SK-N-SH (cell line): Measurements from ENCODE around the gene HLA-DOA. TPM values are rescaled to one million over a fixed set of nuclear protein-coding genes. Genes with fewer than 3 reads are reported as not detected.

Experiments used
- CHD2 ChIP-seq: fragments of 150-350 bp; IDR thresholded peaks from 2 replicates; pipeline ENCODE4 v1.6.1; 2018; ENCODE audit warnings: low read length; ENCODE audit not compliant: partially characterized antibody
- CTCF ChIP-seq: fragments of 200-600 bp; sonication (generic); IDR thresholded peaks from 2 replicates; pipeline ENCODE4 v1.6.1; 2017; ENCODE audit warnings: antibody characterized with exemption, mild to moderate bottlenecking, moderate library complexity
- EP300 ChIP-seq, 2 experiments: IDR thresholded peaks; 2 replicates each; pipeline versions ENCODE4 v1.4.0 to v1.6.1; 2012; ENCODE audit warnings: borderline replicate concordance in 1 of 2, low read depth in 1 of 2, low read length in 1 of 2
- FOSL2 ChIP-seq: IDR thresholded peaks from 2 replicates; pipeline ENCODE4 v1.4.0; 2012; ENCODE audit warnings: low read depth, mild to moderate bottlenecking, moderate library complexity, borderline replicate concordance
- GATA2 ChIP-seq: sonication (generic); formaldehyde crosslinking; IDR thresholded peaks from 2 replicates; pipeline ENCODE4 v1.5.0; 2020; ENCODE audit warnings: mild to moderate bottlenecking, missing genetic modification reagents
- IRF3 ChIP-seq: fragments of 150-350 bp; IDR thresholded peaks from 2 replicates; pipeline ENCODE4 v1.6.1; 2016; ENCODE audit warnings: mild to moderate bottlenecking, low read depth, low read length
- MEF2A ChIP-seq: IDR thresholded peaks from 2 replicates; pipeline ENCODE4 v1.4.0; 2012; ENCODE audit warnings: low read depth, borderline replicate concordance
- NFIC ChIP-seq: IDR thresholded peaks from 2 replicates; pipeline ENCODE4 v1.4.0; 2012; ENCODE audit warnings: borderline replicate concordance
- NRF1 ChIP-seq: IDR thresholded peaks from 2 replicates; pipeline ENCODE4 v1.6.1; 2012; ENCODE audit warnings: low read depth, mild to moderate bottlenecking, low read length
- PBX3 ChIP-seq: IDR thresholded peaks from 2 replicates; pipeline ENCODE4; 2012
- REST ChIP-seq: IDR thresholded peaks from 2 replicates; pipeline ENCODE4 v1.6.1; 2012; ENCODE audit warnings: mild to moderate bottlenecking, low read depth, low read length, moderate library complexity
- RXRA ChIP-seq: IDR thresholded peaks from 2 replicates; pipeline ENCODE4 v1.4.0; 2012; ENCODE audit warnings: low read depth, mild to moderate bottlenecking, borderline replicate concordance
- TAF1 ChIP-seq: IDR thresholded peaks from 2 replicates; pipeline ENCODE4 v1.6.1; 2012; ENCODE audit warnings: low read depth, mild to moderate bottlenecking, low read length, moderate library complexity, borderline replicate concordance
- TCF12 ChIP-seq: IDR thresholded peaks from 2 replicates; pipeline ENCODE4 v1.4.0; 2012
- USF1 ChIP-seq: IDR thresholded peaks from 2 replicates; pipeline ENCODE4 v1.4.0; 2012; ENCODE audit warnings: low read depth, borderline replicate concordance
- USF2 ChIP-seq: fragments of 150-350 bp; IDR thresholded peaks from 2 replicates; pipeline ENCODE4 v1.6.1; 2017; ENCODE audit warnings: antibody characterized with exemption, low read length, low read depth, borderline replicate concordance
- ZBTB33 ChIP-seq: IDR thresholded peaks from 2 replicates; pipeline ENCODE4 v1.4.0; 2012; ENCODE audit warnings: low read depth, borderline replicate concordance
- polyA plus RNA-seq, 3 experiments: library from polyadenylated mRNA; depleted of rRNA; stranded (reverse); fragments of >200 nt; gene quantifications; 2 replicates each; pipeline ENCODE4 v1.2.3, GENCODE V29; 2012

The HLA-DOA gene
- polyA plus RNA-seq, 1 of the 3 experiments (the other 2 are of a cell fraction): not detected

GRCh38 chr6:32971581-32972352 lies 37.6 kb downstream of the HLA-DOA start (continued):
- TF ChIP-seq TAF1 (peak; percentile 100), USF1 (no peak), RXRA (no peak), FOSL2 (peak; percentile 11; the same call in 1 of the 2 replicates), USF2 (no peak), CTCF (no peak), NRF1 (peak; percentile 81), GATA2 (CRISPR knock-in tag) (no peak), ZBTB33 (peak; percentile 65; the same call in 1 of the 2 replicates), TCF12 (peak; percentile 8; the same call in 1 of the 2 replicates), EP300 (IDR thresholded peaks at IDR 0.05; ENCODE audit: borderline replicate concordance in 1 of 2, low read depth in 1 of 2, low read length in 1 of 2) (peak; percentile 7 to 55; a peak in 2 of 4 replicates), PBX3 (peak; percentile 87), IRF3 (peak; percentile 23; the same call in 1 of the 2 replicates), CHD2 (peak; percentile 7), NFIC (0 out of 2 replicates have a peak, but pooled peaks have one; percentile 5), REST (peak; percentile 83), MEF2A (no peak)
